ENCODE measurements around the gene HJV.

GRCh38 chr1:145983206-145983675, 38.3 kb downstream of the HJV start:
- no peak for TF ChIP-seq CTCF (conservative IDR thresholded peaks at IDR 0.05)
- no peak for TF ChIP-seq ZFX (IDR thresholded peaks at IDR 0.05)
